MM.1S (cell line): ENCODE results near the gene IGSF8.

Experiments used
- EZH2 ChIP-seq: fragments of 300-600 bp; sonication (generic); optimal IDR thresholded peaks from 2 replicates; pipeline ENCODE3; 2017; ENCODE audit warnings: low read depth, mild to moderate bottlenecking, antibody characterized with exemption, low read length, mixed read lengths
- EZH2phosphoT487 ChIP-seq: fragments of 300-600 bp; sonication (generic); IDR thresholded peaks from 2 replicates; pipeline ENCODE4 v1.6.1; 2018; ENCODE audit warnings: antibody characterized with exemption, low read length
- TF ChIP-seq, protein P1 (sequence below): fragments of 300-600 bp; sonication (generic); IDR thresholded peaks from 2 replicates; pipeline ENCODE4 v1.5.1; 2016; ENCODE audit warnings: antibody characterized with exemption, low read length, mixed read lengths

DNA sequence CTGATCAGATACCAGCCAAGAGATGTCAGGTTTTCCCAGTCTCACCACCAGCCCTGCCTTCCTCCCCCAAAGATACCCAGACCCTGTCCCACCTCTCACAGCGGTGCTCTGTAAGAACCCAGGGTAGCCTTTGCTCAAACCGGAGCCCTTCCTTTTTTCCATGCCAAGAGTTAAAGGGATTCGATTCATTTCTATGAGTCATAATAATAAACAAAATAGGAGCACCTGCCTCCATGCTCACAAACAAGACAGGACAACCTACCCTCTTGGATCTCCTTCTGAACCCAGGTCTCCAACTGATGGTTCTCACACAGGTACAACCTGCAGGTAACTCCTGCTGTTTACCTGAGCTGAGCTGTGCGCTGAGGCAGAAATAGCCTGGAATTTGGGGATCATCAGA lies 11.3 kb upstream of the IGSF8 start:
- TF ChIP-seq, protein P1, sequence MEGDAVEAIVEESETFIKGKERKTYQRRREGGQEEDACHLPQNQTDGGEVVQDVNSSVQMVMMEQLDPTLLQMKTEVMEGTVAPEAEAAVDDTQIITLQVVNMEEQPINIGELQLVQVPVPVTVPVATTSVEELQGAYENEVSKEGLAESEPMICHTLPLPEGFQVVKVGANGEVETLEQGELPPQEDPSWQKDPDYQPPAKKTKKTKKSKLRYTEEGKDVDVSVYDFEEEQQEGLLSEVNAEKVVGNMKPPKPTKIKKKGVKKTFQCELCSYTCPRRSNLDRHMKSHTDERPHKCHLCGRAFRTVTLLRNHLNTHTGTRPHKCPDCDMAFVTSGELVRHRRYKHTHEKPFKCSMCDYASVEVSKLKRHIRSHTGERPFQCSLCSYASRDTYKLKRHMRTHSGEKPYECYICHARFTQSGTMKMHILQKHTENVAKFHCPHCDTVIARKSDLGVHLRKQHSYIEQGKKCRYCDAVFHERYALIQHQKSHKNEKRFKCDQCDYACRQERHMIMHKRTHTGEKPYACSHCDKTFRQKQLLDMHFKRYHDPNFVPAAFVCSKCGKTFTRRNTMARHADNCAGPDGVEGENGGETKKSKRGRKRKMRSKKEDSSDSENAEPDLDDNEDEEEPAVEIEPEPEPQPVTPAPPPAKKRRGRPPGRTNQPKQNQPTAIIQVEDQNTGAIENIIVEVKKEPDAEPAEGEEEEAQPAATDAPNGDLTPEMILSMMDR = no peak
- TF ChIP-seq EZH2 = no peak
- no peak for TF ChIP-seq EZH2phosphoT487
